Measurements from ENCODE around the gene RUNDC1. TPM values are rescaled to one million over a fixed set of nuclear protein-coding genes. Genes with fewer than 3 reads are reported as not detected.
A peak's percentile ranks its signal among the peaks of the same experiment; 100 is the strongest.

The RUNDC1 gene
- total RNA-seq, 1 experiment from 2014 or later = 11.2 TPM

- TSS peak; percentile 93 for BruUV-seq (replicated peaks)
- H3K9me3 ChIP-seq (ENCODE audit: control insufficient read depth, insufficient read depth, low read depth, low read length) = no peaks in the 10 kb centered on the region
- peak within 1 kb of the TSS; percentile 79 to 96 for H3K4me3 ChIP-seq (ENCODE audit: low read depth in 2 of 2, low read length in 2 of 2)
- in situ Hi-C loops (cut with HindIII; ENCODE audit: low pct_unique_long_range_greater_than_20kb, low sequenced_read_pairs) = no loop called here
- peaks cover 17% of the 10 kb centered on the region for H3K36me3 ChIP-seq (ENCODE audit: control insufficient read depth, insufficient read depth, low read length)
- intact Hi-C loops (cut with micrococcal nuclease; ENCODE audit: unreplicated experiment) = no loop called here
- ATAC-seq (peak; percentile 98), DNase-seq (ENCODE audit: low read depth, low spot score) (peak; percentile 94)
- CTCF ChIA-PET = interaction anchor here (0.6 to 0.7 kb wide), 3 partner anchors 9 to 60 kb away, joined by 3 read pairs; no protein-coding TSS in a partner anchor
- H3K27me3 ChIP-seq (ENCODE audit: control insufficient read depth, insufficient read depth, low read length) = no peaks in the 10 kb centered on the region
- TF ChIP-seq TCF7L2 (IDR thresholded peaks at IDR 0.05; ENCODE audit: low read depth, low read length) (peak; percentile 73), CTCF (IDR thresholded peaks at IDR 0.05) (peak; percentile 76), POLR2AphosphoS5 (IDR thresholded peaks at IDR 0.05; ENCODE audit: low read depth, low read length) (peak; percentile 90), REST (IDR thresholded peaks at IDR 0.05; ENCODE audit: insufficient read depth in 1 of 2, low read depth in 2 of 2, low read length in 1 of 2) (no peak), SIN3A (IDR thresholded peaks at IDR 0.05; ENCODE audit: borderline replicate concordance, insufficient read depth, low read depth, low read length) (0 out of 2 replicates have a peak, but pooled peaks have one; percentile 42)
- H3K4me1 ChIP-seq (ENCODE audit: control insufficient read depth, insufficient read depth, low read length) = peaks cover 19% of the 10 kb centered on the region
- peak within 1 kb of the TSS; percentile 92 for H3K27ac ChIP-seq (ENCODE audit: low read length)
- POLR2A ChIA-PET = interaction anchor here (0.6 to 1.2 kb wide), 6 partner anchors 9 to 321 kb away, joined by 3 to 9 read pairs (median 4); partner anchors contain the start of genes IFI35, PTGES3L and RUNDC1
Measured at GRCh38 chr17:42997984-42998938, 17.9 kb downstream of the RUNDC1 start, which contains the start of gene RPL27. RPL27 (plus strand) TSS chr17:42998419; CDS start chr17:42998751, 332 bp downstream.

- intact Hi-C loops (cut with micrococcal nuclease; ENCODE audit: unreplicated experiment) = no loop called here
- in situ Hi-C loops (cut with HindIII; ENCODE audit: low pct_unique_long_range_greater_than_20kb, low sequenced_read_pairs) = no loop called here
- CTCF ChIA-PET = no interaction called here
Measured at GRCh38 chr17:42999003-42999525, 18.7 kb downstream of the RUNDC1 start.

More at GRCh38 chr17:42999003-42999525, 18.7 kb downstream of the RUNDC1 start:
- H3K27ac ChIP-seq (ENCODE audit: low read length) = peak overlapping the region; percentile 92
- DNase-seq (ENCODE audit: low read depth, low spot score) = no peak
- H3K4me3 ChIP-seq (ENCODE audit: low read depth in 2 of 2, low read length in 2 of 2) = peak overlapping the region; percentile 79 to 96
- H3K27me3 ChIP-seq (ENCODE audit: control insufficient read depth, insufficient read depth, low read length) = no peaks in the 10 kb centered on the region
- POLR2A ChIA-PET = no interaction called here
- TF ChIP-seq REST (IDR thresholded peaks at IDR 0.05; ENCODE audit: insufficient read depth in 1 of 2, low read depth in 2 of 2, low read length in 1 of 2) (no peak), SIN3A (IDR thresholded peaks at IDR 0.05; ENCODE audit: borderline replicate concordance, insufficient read depth, low read depth, low read length) (no peak), POLR2AphosphoS5 (IDR thresholded peaks at IDR 0.05; ENCODE audit: low read depth, low read length) (no peak), TCF7L2 (IDR thresholded peaks at IDR 0.05; ENCODE audit: low read depth, low read length) (no peak), CTCF (IDR thresholded peaks at IDR 0.05) (no peak)
- no TSS peak for BruUV-seq (replicated peaks)
- ATAC-seq = no peak
- H3K4me1 ChIP-seq (ENCODE audit: control insufficient read depth, insufficient read depth, low read length) = peaks cover 19% of the 10 kb centered on the region
- H3K9me3 ChIP-seq (ENCODE audit: control insufficient read depth, insufficient read depth, low read depth, low read length) = no peaks in the 10 kb centered on the region
- peaks cover 17% of the 10 kb centered on the region for H3K36me3 ChIP-seq (ENCODE audit: control insufficient read depth, insufficient read depth, low read length)
